ENCODE measurements around the gene SLC37A1.

SLC37A1 gene

GRCh38 chr21:42479582-42479981 lies 34.1 kb upstream of the SLC37A1 start:
- no peak for DNase-seq

GRCh38 chr21:42480736-42481135 lies 32.9 kb upstream of the SLC37A1 start:
- DNase-seq, result no peak

- DNase-seq, result no peak
These were observed 32.5 kb upstream of the SLC37A1 start for GRCh38 chr21:42481169-42481568.

- no peak for DNase-seq
These were observed 28.7 kb upstream of the SLC37A1 start for GRCh38 chr21:42484966-42485365.

GRCh38 chr21:42486072-42486471 lies 27.6 kb upstream of the SLC37A1 start:
- no peak for DNase-seq

GRCh38 chr21:42486531-42486930 lies 27.1 kb upstream of the SLC37A1 start:
- peak in 1 of 2 donors; percentile 81 for DNase-seq

GRCh38 chr21:42489006-42489563 lies 24.6 kb upstream of the SLC37A1 start:
- no peak for DNase-seq

GRCh38 chr21:42489991-42490390 lies 23.7 kb upstream of the SLC37A1 start:
- no peak for DNase-seq

- DNase-seq, result no peak
These were observed 22.9 kb upstream of the SLC37A1 start for GRCh38 chr21:42490720-42491119.

GRCh38 chr21:42491328-42491727 lies 22.3 kb upstream of the SLC37A1 start:
- DNase-seq, result no peak

- DNase-seq, result no peak
These were observed 21.5 kb upstream of the SLC37A1 start for GRCh38 chr21:42492201-42492600.

GRCh38 chr21:42493109-42494060 lies 20.3 kb upstream of the SLC37A1 start:
- no peak for DNase-seq

- no peak for DNase-seq
These were observed 18.6 kb upstream of the SLC37A1 start for GRCh38 chr21:42495027-42495426.

- DNase-seq, result no peak
These were observed 17.9 kb upstream of the SLC37A1 start for GRCh38 chr21:42495765-42496119.

GRCh38 chr21:42496120-42496838 lies 17.4 kb upstream of the SLC37A1 start, which contains the start of gene RSPH1:
RSPH1 (minus strand) TSS chr21:42496224; CDS start chr21:42496186, 38 bp downstream.
- DNase-seq, result peak; percentile 92 to 97

- no peak for DNase-seq
These were observed 16.8 kb upstream of the SLC37A1 start for GRCh38 chr21:42496839-42497202.

- no peak for DNase-seq
These were observed 15.6 kb upstream of the SLC37A1 start for GRCh38 chr21:42498012-42498411.

GRCh38 chr21:42499444-42500112 lies 14.1 kb upstream of the SLC37A1 start:
- no peak for DNase-seq

GRCh38 chr21:42500225-42500624 lies 13.4 kb upstream of the SLC37A1 start:
- DNase-seq, result no peak

GRCh38 chr21:42500736-42501135 lies 12.9 kb upstream of the SLC37A1 start:
- DNase-seq, result no peak

- DNase-seq, result no peak
These were observed 9.9 kb upstream of the SLC37A1 start for GRCh38 chr21:42503711-42504110.

GRCh38 chr21:42505090-42505726 lies 8.4 kb upstream of the SLC37A1 start:
- no peak for DNase-seq

GRCh38 chr21:42507418-42507817 lies 6.2 kb upstream of the SLC37A1 start:
- DNase-seq, result no peak

All from bone marrow (tissue), 2 donors.